PC-3 (cell line): ENCODE measurements around the gene FSTL5. TPM values are rescaled to one million over a fixed set of nuclear protein-coding genes. Genes with fewer than 3 reads are reported as not detected.

Experiments
- ATAC-seq: fragments of 200-7000 bp; cut with Tn5 transposase; 2 replicates; pipeline ENCODE4 v1.9.1; 2020; ENCODE audit warnings: mild to moderate bottlenecking, moderate library complexity
- BruUV-seq: library from RNA; stranded (reverse); fragments of 400-500 nt; replicated peaks from 2 replicates; lab custom pipeline; 2021; lab: Mats Ljungman, UMichigan
- CTCF ChIA-PET: fragments of 300-600 bp; sonication (Branson Sonifier 250); formaldehyde crosslinking; loops from one replicate; lab custom pipeline; 2022; ENCODE audit warnings: antibody characterized with exemption; lab: Charles Lee
- POLR2A ChIA-PET: fragments of 300-600 bp; sonication (Branson Sonifier 250); formaldehyde crosslinking; loops from one replicate; lab custom pipeline; 2022; ENCODE audit warnings: antibody characterized with exemption; ENCODE audit not compliant: unreplicated experiment; lab: Charles Lee
- DNase-seq: peaks from one replicate; pipeline ENCODE4 v3.0.0-alpha.2; 2015
- H2AFZ ChIP-seq: fragments of 300-600 bp; sonication (generic); 2 replicates; pipeline ENCODE4 v1.6.0; 2016; ENCODE audit warnings: antibody characterized with exemption, low read length
- H3F3A ChIP-seq: fragments of 300-600 bp; sonication (generic); one replicate; pipeline ENCODE4 v1.6.0; 2017; ENCODE audit warnings: antibody characterized with exemption, low read length, control low read depth, mild to moderate bottlenecking; ENCODE audit not compliant: unreplicated experiment
- H3K27ac ChIP-seq: fragments of 300-600 bp; sonication (generic); 2 replicates; pipeline ENCODE4 v1.5.1; 2016; ENCODE audit warnings: mild to moderate bottlenecking, low read length
- H3K27me3 ChIP-seq: fragments of 300-600 bp; sonication (generic); 2 replicates; pipeline ENCODE4 v1.6.1; 2016; ENCODE audit warnings: low read length, mixed read lengths
- H3K36me3 ChIP-seq: fragments of 300-600 bp; sonication (generic); 2 replicates; pipeline ENCODE4 v1.6.1; 2016; ENCODE audit warnings: low read depth, mixed run types, low read length, mixed read lengths
- H3K4me1 ChIP-seq: fragments of 300-600 bp; sonication (generic); 2 replicates; pipeline ENCODE4 v1.5.1; 2016; ENCODE audit warnings: low read length; ENCODE audit not compliant: insufficient read depth
- H3K4me2 ChIP-seq: fragments of 300-600 bp; sonication (generic); 2 replicates; pipeline ENCODE4 v1.6.0; 2016; ENCODE audit warnings: low read length
- H3K4me3 ChIP-seq: fragments of 300-600 bp; sonication (generic); 2 replicates; pipeline ENCODE4 v1.5.1; 2016; ENCODE audit warnings: mild to moderate bottlenecking, low read length, mixed read lengths
- H3K79me2 ChIP-seq: fragments of 300-600 bp; sonication (generic); 2 replicates; pipeline ENCODE4 v1.6.1; 2017; ENCODE audit warnings: low read length, mixed read lengths
- H3K9ac ChIP-seq: fragments of 300-600 bp; sonication (generic); 2 replicates; pipeline ENCODE4 v1.6.0; 2016; ENCODE audit warnings: mild to moderate bottlenecking, low read length
- H3K9me2 ChIP-seq: fragments of 300-600 bp; sonication (generic); replicated peaks from 2 replicates; pipeline ENCODE4 v1.6.1; 2016; ENCODE audit warnings: mixed run types, low read length, mixed read lengths
- H3K9me3 ChIP-seq: fragments of 300-600 bp; sonication (generic); 2 replicates; pipeline ENCODE4 v1.6.1; 2016; ENCODE audit warnings: low read length, mixed read lengths
- H4K20me1 ChIP-seq: fragments of 300-600 bp; sonication (generic); 2 replicates; pipeline ENCODE4 v1.6.1; 2016; ENCODE audit warnings: low read length, mixed read lengths
- EZH2 ChIP-seq: fragments of 300-600 bp; sonication (generic); IDR thresholded peaks from one replicate; pipeline ENCODE4 v1.6.1; 2017; ENCODE audit warnings: antibody characterized with exemption, mild to moderate bottlenecking, low read length; ENCODE audit not compliant: unreplicated experiment
- EZH2phosphoT487 ChIP-seq: fragments of 300-600 bp; sonication (generic); IDR thresholded peaks from 2 replicates; pipeline ENCODE4 v1.6.1; 2018; ENCODE audit warnings: mild to moderate bottlenecking, antibody characterized with exemption, low read length, borderline replicate concordance
- intact Hi-C: fragments of 100-400 bp; cut with micrococcal nuclease; formaldehyde crosslinking; loops from 2 replicates; pipeline ENCODE4 v1.9.0; 2023
- total RNA-seq: library from RNA; depleted of rRNA; stranded (reverse); fragments of >200 nt; gene quantifications from 2 replicates; pipeline ENCODE4 v1.2.3, GENCODE V29; 2014
- TF ChIP-seq, protein P1 (sequence below): fragments of 300-600 bp; sonication (generic); conservative IDR thresholded peaks from 2 replicates; pipeline ENCODE4 v1.5.1; 2017; ENCODE audit warnings: antibody characterized with exemption, low read depth, mild to moderate bottlenecking, low read length

Gene FSTL5
- total RNA-seq, 1 experiment from 2014 or later, result not detected

DNA sequence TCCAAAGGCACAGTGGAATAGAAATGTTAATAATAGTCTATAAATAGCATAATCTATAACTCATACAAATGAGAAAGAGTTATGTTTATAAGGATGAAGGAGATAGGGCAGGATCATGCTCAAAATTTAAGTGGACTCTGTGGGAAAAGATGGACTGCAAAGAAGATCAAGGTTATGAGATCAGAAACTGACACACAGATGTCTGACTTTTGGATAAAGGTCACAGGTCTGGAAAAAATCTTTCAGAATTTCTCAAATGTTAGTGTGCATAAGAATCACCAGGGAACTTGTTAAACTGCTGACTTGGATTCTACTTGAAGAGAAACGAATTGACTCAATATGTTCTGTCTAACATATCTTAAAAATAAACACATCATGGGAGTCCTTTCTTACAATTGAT is 104.1 kb downstream of the FSTL5 start:
- no peak overlapping the region for H2AFZ ChIP-seq
- POLR2A ChIA-PET, result no interaction called here
- no TSS peak for BruUV-seq

DNA sequence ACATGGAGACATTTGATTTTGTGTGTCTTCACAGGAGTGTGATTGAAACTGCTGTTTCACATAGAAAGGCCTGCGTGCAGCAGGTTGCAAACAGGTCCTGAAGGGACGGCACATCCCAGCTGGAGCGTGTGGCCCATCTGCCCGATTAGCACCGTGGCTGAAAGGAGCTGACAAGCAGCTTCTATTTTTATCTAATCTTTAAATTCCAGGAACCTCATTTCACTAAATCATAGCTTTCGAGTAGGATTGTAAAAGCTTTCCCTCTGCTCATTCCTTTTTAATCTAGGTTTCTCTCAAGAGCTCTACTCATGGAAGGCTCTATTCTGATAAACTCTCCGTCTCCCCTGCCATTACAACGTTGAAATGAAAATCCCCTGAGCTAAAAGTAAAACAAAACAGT is 106.8 kb downstream of the FSTL5 start:
- Histone ChIP-seq H3K9ac (no peak overlapping the region), H3K9me2 (no peaks in the 10 kb centered on the region), H3K27ac (no peak overlapping the region), H3F3A (no peaks in the 10 kb centered on the region), H3K36me3 (no peaks in the 10 kb centered on the region), H3K79me2 (no peaks in the 10 kb centered on the region), H3K4me1 (no peaks in the 10 kb centered on the region), H4K20me1 (no peaks in the 10 kb centered on the region), H3K9me3 (no peaks in the 10 kb centered on the region), H3K4me2 (no peak overlapping the region), H3K4me3 (no peak overlapping the region), H3K27me3 (no peaks in the 10 kb centered on the region), H2AFZ (no peak overlapping the region)
- intact Hi-C loops, result no loop called here
- DNase-seq (no peak), ATAC-seq (no peak)
- ChIA-PET POLR2A (no interaction called here), CTCF (no interaction called here)
- BruUV-seq, result no TSS peak
- no peak for TF ChIP-seq EZH2
- TF ChIP-seq, protein P1, sequence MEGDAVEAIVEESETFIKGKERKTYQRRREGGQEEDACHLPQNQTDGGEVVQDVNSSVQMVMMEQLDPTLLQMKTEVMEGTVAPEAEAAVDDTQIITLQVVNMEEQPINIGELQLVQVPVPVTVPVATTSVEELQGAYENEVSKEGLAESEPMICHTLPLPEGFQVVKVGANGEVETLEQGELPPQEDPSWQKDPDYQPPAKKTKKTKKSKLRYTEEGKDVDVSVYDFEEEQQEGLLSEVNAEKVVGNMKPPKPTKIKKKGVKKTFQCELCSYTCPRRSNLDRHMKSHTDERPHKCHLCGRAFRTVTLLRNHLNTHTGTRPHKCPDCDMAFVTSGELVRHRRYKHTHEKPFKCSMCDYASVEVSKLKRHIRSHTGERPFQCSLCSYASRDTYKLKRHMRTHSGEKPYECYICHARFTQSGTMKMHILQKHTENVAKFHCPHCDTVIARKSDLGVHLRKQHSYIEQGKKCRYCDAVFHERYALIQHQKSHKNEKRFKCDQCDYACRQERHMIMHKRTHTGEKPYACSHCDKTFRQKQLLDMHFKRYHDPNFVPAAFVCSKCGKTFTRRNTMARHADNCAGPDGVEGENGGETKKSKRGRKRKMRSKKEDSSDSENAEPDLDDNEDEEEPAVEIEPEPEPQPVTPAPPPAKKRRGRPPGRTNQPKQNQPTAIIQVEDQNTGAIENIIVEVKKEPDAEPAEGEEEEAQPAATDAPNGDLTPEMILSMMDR, result no peak
- no peak for TF ChIP-seq EZH2phosphoT487

More for the DNA sequence above, 104.1 kb downstream of the FSTL5 start:
- no peaks in the 10 kb centered on the region for H3K36me3 ChIP-seq
- no peaks in the 10 kb centered on the region for H3F3A ChIP-seq
- TF ChIP-seq, protein P1, result no peak
- TF ChIP-seq EZH2, result no peak
- TF ChIP-seq EZH2phosphoT487, result no peak
- DNase-seq (no peak), ATAC-seq (no peak)
- no peaks in the 10 kb centered on the region for H3K9me2 ChIP-seq
- H3K27me3 ChIP-seq, result no peaks in the 10 kb centered on the region
- H3K27ac ChIP-seq, result no peak overlapping the region
- no peak overlapping the region for H3K9ac ChIP-seq
- intact Hi-C loops, result no loop called here
- no peaks in the 10 kb centered on the region for H3K79me2 ChIP-seq
- H3K4me1 ChIP-seq, result no peaks in the 10 kb centered on the region
- no peaks in the 10 kb centered on the region for H3K9me3 ChIP-seq
- no peak overlapping the region for H3K4me3 ChIP-seq
- CTCF ChIA-PET, result no interaction called here
- no peak overlapping the region for H3K4me2 ChIP-seq
- no peaks in the 10 kb centered on the region for H4K20me1 ChIP-seq

DNA sequence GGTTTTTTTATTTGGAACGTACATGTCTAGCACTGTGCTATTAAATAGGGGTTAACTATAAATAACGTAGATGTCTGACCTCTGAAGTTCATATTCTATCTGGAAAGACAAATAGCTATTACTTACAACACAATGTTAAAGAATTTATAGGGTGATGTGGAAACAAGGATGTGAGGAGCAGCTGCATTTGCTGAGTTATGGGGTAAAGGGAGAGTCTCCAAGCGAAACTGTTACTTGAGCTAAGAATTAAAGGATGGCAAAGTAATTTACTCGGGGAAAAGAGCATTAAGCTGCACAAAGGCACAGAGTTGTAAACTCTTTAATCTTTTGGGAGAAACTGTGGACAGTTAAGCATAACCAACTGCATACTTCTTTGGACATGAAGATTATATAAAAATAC is 117.7 kb downstream of the FSTL5 start:
- intact Hi-C loops, result no loop called here
- no peaks in the 10 kb centered on the region for H3K9me2 ChIP-seq
- no peaks in the 10 kb centered on the region for H3K4me1 ChIP-seq
- no peaks in the 10 kb centered on the region for H3K9me3 ChIP-seq
- ChIA-PET CTCF (no interaction called here), POLR2A (no interaction called here)
- H3K36me3 ChIP-seq, result no peaks in the 10 kb centered on the region
- H3K4me3 ChIP-seq, result no peak overlapping the region
- no peaks in the 10 kb centered on the region for H3K27me3 ChIP-seq
- H3K9ac ChIP-seq, result no peak overlapping the region
- no peaks in the 10 kb centered on the region for H4K20me1 ChIP-seq
- H3K27ac ChIP-seq, result no peak overlapping the region
- BruUV-seq, result no TSS peak
- no peak overlapping the region for H3K4me2 ChIP-seq
- DNase-seq (no peak), ATAC-seq (no peak)
- H3F3A ChIP-seq, result no peaks in the 10 kb centered on the region
- TF ChIP-seq EZH2, result no peak
- no peaks in the 10 kb centered on the region for H3K79me2 ChIP-seq
- H2AFZ ChIP-seq, result no peak overlapping the region
